Activated CD4-positive, alpha-beta T cell treated with anti-CD3 and anti-CD28 coated beads, Interleukin-2, amount 10 ng/mL, durations not matched to agents 24 days and 14 days (primary cell): Measurements from ENCODE around the gene MFSD6. TPM values are rescaled to one million over a fixed set of nuclear protein-coding genes. Genes with fewer than 3 reads are reported as not detected.
A peak's percentile ranks its signal among the peaks of the same experiment; 100 is the strongest.
"Not testable (repeated sequence)": the region's sequence is repeated elsewhere in the genome, so short reads cannot be mapped to it uniquely, and the experiment has no call there.

Source experiments
- DNase-seq: peaks from one replicate; pipeline ENCODE4 v3.0.0; 2022
- H3K27ac Mint-ChIP-seq: one replicate; pipeline ENCODE4 v1.8.0; 2022; ENCODE audit warnings: mild to moderate bottlenecking, mixed read lengths
- H3K27me3 Mint-ChIP-seq: one replicate; pipeline ENCODE4 v1.8.0; 2022; ENCODE audit warnings: mixed read lengths
- H3K36me3 Mint-ChIP-seq: one replicate; pipeline ENCODE4 v1.8.0; 2022; ENCODE audit warnings: low read depth, mild to moderate bottlenecking, mixed read lengths
- H3K4me1 Mint-ChIP-seq: one replicate; pipeline ENCODE4 v1.8.0; 2021; ENCODE audit warnings: mixed read lengths
- H3K4me3 Mint-ChIP-seq: one replicate; pipeline ENCODE4 v1.8.0; 2022; ENCODE audit warnings: mild to moderate bottlenecking, moderate library complexity, mixed read lengths
- H3K9me3 Mint-ChIP-seq: one replicate; pipeline ENCODE4 v1.8.0; 2021; ENCODE audit warnings: mixed read lengths
- intact Hi-C: fragments of 100-400 bp; cut with micrococcal nuclease; formaldehyde crosslinking; loops from one replicate; pipeline ENCODE4 v1.15.1; 2023
- total RNA-seq: library from RNA; stranded (reverse); gene quantifications from 2 replicates; pipeline ENCODE4 v1.2.3, GENCODE V29; 2022

The MFSD6 gene
- 44.6 and 45.3 TPM in 2 replicates for total RNA-seq

DNA sequence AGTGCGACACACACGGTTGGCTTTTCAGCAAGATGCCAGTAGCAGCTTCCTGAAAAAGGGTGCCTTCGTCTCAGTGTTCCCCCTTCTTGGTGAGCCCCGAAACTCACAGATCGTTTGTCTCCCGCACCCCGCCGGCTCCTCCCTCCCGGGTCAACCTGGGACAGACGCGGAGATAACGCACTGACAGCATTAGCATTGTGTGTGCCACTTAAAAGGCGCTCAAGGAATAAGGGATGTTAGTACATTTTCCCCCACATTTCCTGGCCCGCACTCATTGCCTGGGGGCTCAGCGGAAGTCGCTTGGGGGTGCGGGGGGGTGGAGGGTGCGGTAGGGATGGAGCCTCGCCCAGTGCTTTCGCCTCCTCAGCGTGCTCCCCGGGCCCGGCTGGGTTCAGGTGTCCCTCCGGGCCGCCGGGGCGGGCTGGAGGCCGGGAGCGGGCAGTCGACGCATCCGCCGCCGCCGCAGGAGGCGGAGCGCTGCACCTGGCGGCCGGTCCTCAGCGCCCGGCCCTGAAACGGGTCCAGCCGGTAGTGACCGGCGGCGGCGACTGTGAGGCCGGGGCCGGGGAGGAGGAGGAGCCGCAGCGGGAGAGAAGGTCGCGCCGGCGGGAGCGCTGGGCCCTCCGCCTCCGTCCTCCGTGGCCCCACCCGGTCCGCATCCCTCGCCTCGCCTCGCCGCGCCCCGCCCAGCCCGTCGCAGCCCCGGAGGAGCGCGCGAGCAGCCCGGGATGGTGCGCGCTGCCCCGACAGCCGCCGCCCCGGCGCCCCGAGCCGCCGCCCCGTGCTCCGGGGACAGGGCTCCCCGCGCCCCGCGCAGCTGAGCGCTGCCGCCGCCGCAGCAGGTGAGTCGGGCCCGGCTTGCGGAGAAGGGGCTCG, at the start of gene MFSD6:
TSS of gene MFSD6 (plus strand) at position 694 of the 876 bp plus-strand sequence. CDS start 27,675 bp downstream, outside the sequence.
- peak within 1 kb of the TSS; percentile 94 for H3K27ac Mint-ChIP-seq
- DNase-seq, result peak; percentile 88
- intact Hi-C loops, result loop anchor here (1.0 to 5.0 kb wide), 6 partner anchors 25 to 614 kb away; partner anchors contain the start of genes GLS, NAB1 and NEMP2
- no peaks in the 10 kb centered on the region for H3K27me3 Mint-ChIP-seq
- no peaks in the 10 kb centered on the region for H3K9me3 Mint-ChIP-seq
- H3K4me3 Mint-ChIP-seq, result peak within 1 kb of the TSS; percentile 87
- H3K36me3 Mint-ChIP-seq, result peaks cover 5% of the 10 kb centered on the region
- H3K4me1 Mint-ChIP-seq, result peaks cover 33% of the 10 kb centered on the region

- peaks cover 24% of the 10 kb centered on the region for H3K4me1 Mint-ChIP-seq
- not testable (repeated sequence) for H3K9me3 Mint-ChIP-seq, DNase-seq, H3K27ac Mint-ChIP-seq, H3K36me3 Mint-ChIP-seq, H3K27me3 Mint-ChIP-seq
- peak overlapping the region; percentile 10 for H3K4me3 Mint-ChIP-seq
- intact Hi-C loops, result loop anchor here (2.0 kb wide), 1 partner anchor 14 kb away; no protein-coding TSS in a partner anchor
These were observed 49.3 kb upstream of the MFSD6 start for GRCh38 chr2:190358655-190359448.

DNA sequence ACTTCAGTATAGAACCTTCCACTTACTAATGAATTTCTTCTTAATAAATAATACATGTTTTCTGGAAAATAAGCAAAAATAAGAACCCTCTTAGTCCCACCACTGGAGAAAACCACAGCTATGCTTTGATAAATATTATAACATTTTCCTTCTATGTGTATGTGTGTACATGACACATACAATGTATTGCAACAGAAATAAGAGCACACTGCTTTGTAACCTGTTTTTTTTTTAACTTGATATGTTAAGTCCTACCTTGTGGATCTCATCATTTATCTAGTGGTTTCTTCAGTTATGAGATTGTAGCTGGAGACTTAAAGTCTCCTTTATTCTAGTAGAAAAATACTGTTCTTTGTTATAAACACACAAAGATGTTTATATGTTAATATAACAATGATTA, 47.6 kb upstream of the MFSD6 start:
- Mint-ChIP-seq H3K4me1 (peaks cover 24% of the 10 kb centered on the region), H3K27ac (no peak overlapping the region), H3K9me3 (no peaks in the 10 kb centered on the region), H3K4me3 (peak overlapping the region; percentile 87), H3K36me3 (no peaks in the 10 kb centered on the region), H3K27me3 (no peaks in the 10 kb centered on the region)
- intact Hi-C loops, result no loop called here
- DNase-seq, result no peak

GRCh38 chr2:190360965-190361364, 47.2 kb upstream of the MFSD6 start:
- intact Hi-C loops, result no loop called here
- Mint-ChIP-seq H3K36me3 (no peaks in the 10 kb centered on the region), H3K27ac (no peak overlapping the region)

GRCh38 chr2:190361572-190361971, 46.6 kb upstream of the MFSD6 start:
- no peak for DNase-seq

More at GRCh38 chr2:190360965-190361364, 47.2 kb upstream of the MFSD6 start:
- no peaks in the 10 kb centered on the region for H3K27me3 Mint-ChIP-seq
- peaks cover 24% of the 10 kb centered on the region for H3K4me1 Mint-ChIP-seq
- H3K4me3 Mint-ChIP-seq, result no peak overlapping the region
- no peaks in the 10 kb centered on the region for H3K9me3 Mint-ChIP-seq
- DNase-seq, result peak; percentile 17

GRCh38 chr2:190362894-190363293, 45.3 kb upstream of the MFSD6 start:
- Mint-ChIP-seq H3K27me3 (no peaks in the 10 kb centered on the region), H3K4me3 (no peak overlapping the region), H3K4me1 (peaks cover 24% of the 10 kb centered on the region), H3K27ac (no peak overlapping the region), H3K36me3 (peaks cover 3% of the 10 kb centered on the region), H3K9me3 (no peaks in the 10 kb centered on the region)
- intact Hi-C loops, result no loop called here
- no peak for DNase-seq

More at GRCh38 chr2:190361572-190361971, 46.6 kb upstream of the MFSD6 start:
- no peak overlapping the region for H3K4me3 Mint-ChIP-seq
- H3K9me3 Mint-ChIP-seq, result no peaks in the 10 kb centered on the region
- no peaks in the 10 kb centered on the region for H3K36me3 Mint-ChIP-seq
- H3K27ac Mint-ChIP-seq, result no peak overlapping the region
- H3K27me3 Mint-ChIP-seq, result no peaks in the 10 kb centered on the region
- intact Hi-C loops, result no loop called here
- H3K4me1 Mint-ChIP-seq, result peaks cover 24% of the 10 kb centered on the region

- no peaks in the 10 kb centered on the region for H3K27me3 Mint-ChIP-seq
- peaks cover 8% of the 10 kb centered on the region for H3K4me1 Mint-ChIP-seq
- H3K9me3 Mint-ChIP-seq, result no peaks in the 10 kb centered on the region
- no peak overlapping the region for H3K27ac Mint-ChIP-seq
- H3K36me3 Mint-ChIP-seq, result peaks cover 10% of the 10 kb centered on the region
- no peak overlapping the region for H3K4me3 Mint-ChIP-seq
- no peak for DNase-seq
- intact Hi-C loops, result no loop called here
These were observed 42.5 kb upstream of the MFSD6 start for GRCh38 chr2:190365499-190366204.

DNA sequence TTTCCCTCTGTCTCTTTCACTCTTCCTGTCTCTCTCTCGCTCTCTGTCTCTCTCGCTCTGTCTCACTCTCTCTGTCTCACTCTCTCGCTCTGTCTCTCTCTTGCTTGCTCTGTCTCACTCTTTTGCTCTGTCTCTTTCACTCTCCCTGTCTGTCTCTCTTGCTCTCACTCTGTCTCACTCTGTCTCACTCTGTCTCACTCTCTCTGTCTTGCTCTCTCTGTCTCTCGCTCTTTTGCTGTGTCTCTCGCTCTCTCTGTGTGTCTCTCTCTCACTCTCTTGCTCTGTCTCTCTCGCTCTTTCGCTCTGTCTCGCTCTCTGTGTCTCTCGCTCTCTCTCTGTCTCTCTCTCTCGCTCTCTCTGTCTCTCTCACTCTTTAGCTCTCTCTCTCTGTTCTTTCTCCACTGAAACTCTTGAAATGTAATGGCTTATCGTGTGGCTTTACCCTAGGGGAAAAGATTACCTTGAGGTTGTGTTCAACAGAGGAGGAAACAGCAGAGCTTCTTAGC, 41.9 kb upstream of the MFSD6 start:
- no peak overlapping the region for H3K4me3 Mint-ChIP-seq
- DNase-seq, result no peak
- no peaks in the 10 kb centered on the region for H3K27me3 Mint-ChIP-seq
- H3K27ac Mint-ChIP-seq, result no peak overlapping the region
- H3K36me3 Mint-ChIP-seq, result peaks cover 10% of the 10 kb centered on the region
- no peaks in the 10 kb centered on the region for H3K9me3 Mint-ChIP-seq
- peaks cover 4% of the 10 kb centered on the region for H3K4me1 Mint-ChIP-seq
- intact Hi-C loops, result no loop called here

DNA sequence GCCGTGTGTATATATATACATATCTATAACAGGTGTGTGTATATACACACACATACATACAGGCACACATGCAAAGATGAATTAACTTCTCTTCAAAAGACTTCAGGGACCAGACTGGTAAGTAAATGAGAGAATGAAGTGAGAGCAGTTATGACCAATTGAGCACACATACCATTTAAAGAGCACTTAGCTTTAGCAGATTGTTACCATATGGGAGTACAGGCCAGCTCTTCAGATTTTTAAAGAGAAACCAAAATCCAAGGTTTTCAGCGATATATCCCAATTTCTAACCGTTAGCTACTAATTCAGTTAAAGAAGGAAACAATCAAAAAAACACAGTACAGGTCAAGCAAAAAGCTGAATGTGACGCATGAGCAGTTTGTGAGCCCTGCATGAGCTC, 41.1 kb upstream of the MFSD6 start:
- H3K27ac Mint-ChIP-seq, result no peak overlapping the region
- no peaks in the 10 kb centered on the region for H3K27me3 Mint-ChIP-seq
- intact Hi-C loops, result no loop called here
- DNase-seq, result no peak
- no peaks in the 10 kb centered on the region for H3K9me3 Mint-ChIP-seq
- H3K4me1 Mint-ChIP-seq, result peaks cover 2% of the 10 kb centered on the region
- H3K36me3 Mint-ChIP-seq, result peaks cover 10% of the 10 kb centered on the region
- no peak overlapping the region for H3K4me3 Mint-ChIP-seq

- no peaks in the 10 kb centered on the region for H3K9me3 Mint-ChIP-seq
- H3K4me3 Mint-ChIP-seq, result no peak overlapping the region
- intact Hi-C loops, result loop anchor here (5.0 kb wide), 1 partner anchor 37 kb away; no protein-coding TSS in a partner anchor
- no peaks in the 10 kb centered on the region for H3K27me3 Mint-ChIP-seq
- H3K27ac Mint-ChIP-seq, result no peak overlapping the region
- H3K36me3 Mint-ChIP-seq, result peaks cover 10% of the 10 kb centered on the region
- no peaks in the 10 kb centered on the region for H3K4me1 Mint-ChIP-seq
- DNase-seq, result no peak
These were observed 38.5 kb upstream of the MFSD6 start for GRCh38 chr2:190369635-190370034.

GRCh38 chr2:190376083-190376482, 32.1 kb upstream of the MFSD6 start:
- intact Hi-C loops, result no loop called here
- DNase-seq, result no peak
- no peak overlapping the region for H3K4me3 Mint-ChIP-seq
- peaks cover 2% of the 10 kb centered on the region for H3K27me3 Mint-ChIP-seq
- no peaks in the 10 kb centered on the region for H3K9me3 Mint-ChIP-seq
- no peaks in the 10 kb centered on the region for H3K4me1 Mint-ChIP-seq
- H3K36me3 Mint-ChIP-seq, result no peaks in the 10 kb centered on the region
- no peak overlapping the region for H3K27ac Mint-ChIP-seq

GRCh38 chr2:190376591-190377245, 31.4 kb upstream of the MFSD6 start:
- Mint-ChIP-seq H3K4me3 (no peak overlapping the region), H3K36me3 (no peaks in the 10 kb centered on the region), H3K4me1 (no peaks in the 10 kb centered on the region), H3K9me3 (no peaks in the 10 kb centered on the region), H3K27me3 (peaks cover 4% of the 10 kb centered on the region), H3K27ac (no peak overlapping the region)
- intact Hi-C loops, result no loop called here
- DNase-seq, result no peak

DNA sequence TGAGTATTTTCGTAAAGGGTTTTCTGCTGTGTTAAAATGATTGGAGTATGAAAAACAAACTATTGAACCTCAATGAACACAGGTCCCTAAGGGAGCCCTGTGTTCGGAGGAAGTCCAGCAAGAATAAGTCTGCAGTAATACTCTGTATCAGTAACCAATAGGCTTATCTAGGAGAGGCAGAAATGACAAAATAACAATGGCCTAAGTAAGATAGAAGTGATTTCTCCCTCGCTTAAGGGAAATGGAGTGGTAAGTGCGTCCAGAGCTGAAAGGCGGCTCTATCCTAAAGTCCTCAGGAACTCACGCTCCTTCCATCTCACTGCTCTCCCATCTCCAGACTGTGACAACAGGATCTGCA, 29.3 kb upstream of the MFSD6 start:
- peak; percentile 35 for DNase-seq
- Mint-ChIP-seq H3K4me1 (peaks cover 5% of the 10 kb centered on the region), H3K27me3 (peaks cover 6% of the 10 kb centered on the region), H3K27ac (no peak overlapping the region), H3K9me3 (no peaks in the 10 kb centered on the region), H3K4me3 (no peak overlapping the region), H3K36me3 (no peaks in the 10 kb centered on the region)
- intact Hi-C loops, result no loop called here
